Measurements from ENCODE around the gene KRTAP21-2. TPM values are rescaled to one million over a fixed set of nuclear protein-coding genes. Genes with fewer than 3 reads are reported as not detected.

The KRTAP21-2 gene
- total RNA-seq, 1 donor: not detected

DNA sequence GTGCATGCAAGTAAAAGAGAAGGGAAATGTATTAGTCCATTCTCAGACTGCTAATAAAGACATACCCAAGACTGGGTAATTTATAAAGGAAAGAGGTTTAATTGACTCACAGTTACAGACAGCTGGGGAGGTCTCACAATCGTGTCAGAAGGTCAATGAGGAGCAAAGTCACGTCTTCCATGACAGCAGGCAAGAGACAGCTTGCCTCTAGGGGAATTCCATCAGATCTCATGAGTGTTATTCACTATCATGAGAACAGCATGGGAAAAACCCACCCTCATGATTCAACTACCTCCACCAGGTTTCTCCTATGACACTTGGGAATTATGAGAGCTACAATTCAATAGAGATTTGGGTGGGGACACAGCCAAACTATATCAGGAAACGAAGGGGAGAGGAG lies 36.6 kb downstream of the KRTAP21-2 start:
- Histone ChIP-seq H4K20me1 (ENCODE audit: insufficient read depth, low read length) (no peaks in the 10 kb centered on the region), H3K79me2 (ENCODE audit: insufficient read depth, low read length) (no peaks in the 10 kb centered on the region), H2AFZ (ENCODE audit: low read length) (no peak overlapping the region), H3K27me3 (ENCODE audit: insufficient read depth, low read length) (no peaks in the 10 kb centered on the region), H3K9me3 (ENCODE audit: low read depth, low read length) (no peaks in the 10 kb centered on the region), H3K27ac (ENCODE audit: low read depth, low read length) (no peak overlapping the region), H3K4me1 (ENCODE audit: insufficient read depth, low read length) (no peaks in the 10 kb centered on the region), H3K36me3 (ENCODE audit: insufficient read depth, low read length) (no peaks in the 10 kb centered on the region), H3K4me2 (ENCODE audit: insufficient read depth, low read length) (no peak overlapping the region), H3K4me3 (ENCODE audit: insufficient read depth, low read length) (no peak overlapping the region)
- TF ChIP-seq, protein P1, sequence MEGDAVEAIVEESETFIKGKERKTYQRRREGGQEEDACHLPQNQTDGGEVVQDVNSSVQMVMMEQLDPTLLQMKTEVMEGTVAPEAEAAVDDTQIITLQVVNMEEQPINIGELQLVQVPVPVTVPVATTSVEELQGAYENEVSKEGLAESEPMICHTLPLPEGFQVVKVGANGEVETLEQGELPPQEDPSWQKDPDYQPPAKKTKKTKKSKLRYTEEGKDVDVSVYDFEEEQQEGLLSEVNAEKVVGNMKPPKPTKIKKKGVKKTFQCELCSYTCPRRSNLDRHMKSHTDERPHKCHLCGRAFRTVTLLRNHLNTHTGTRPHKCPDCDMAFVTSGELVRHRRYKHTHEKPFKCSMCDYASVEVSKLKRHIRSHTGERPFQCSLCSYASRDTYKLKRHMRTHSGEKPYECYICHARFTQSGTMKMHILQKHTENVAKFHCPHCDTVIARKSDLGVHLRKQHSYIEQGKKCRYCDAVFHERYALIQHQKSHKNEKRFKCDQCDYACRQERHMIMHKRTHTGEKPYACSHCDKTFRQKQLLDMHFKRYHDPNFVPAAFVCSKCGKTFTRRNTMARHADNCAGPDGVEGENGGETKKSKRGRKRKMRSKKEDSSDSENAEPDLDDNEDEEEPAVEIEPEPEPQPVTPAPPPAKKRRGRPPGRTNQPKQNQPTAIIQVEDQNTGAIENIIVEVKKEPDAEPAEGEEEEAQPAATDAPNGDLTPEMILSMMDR (IDR thresholded peaks at IDR 0.05; ENCODE audit: extremely low read depth, low read depth, low read length): no peak
- no peak for DNase-seq (ENCODE audit: insufficient read length, low spot score, missing footprints)

DNA sequence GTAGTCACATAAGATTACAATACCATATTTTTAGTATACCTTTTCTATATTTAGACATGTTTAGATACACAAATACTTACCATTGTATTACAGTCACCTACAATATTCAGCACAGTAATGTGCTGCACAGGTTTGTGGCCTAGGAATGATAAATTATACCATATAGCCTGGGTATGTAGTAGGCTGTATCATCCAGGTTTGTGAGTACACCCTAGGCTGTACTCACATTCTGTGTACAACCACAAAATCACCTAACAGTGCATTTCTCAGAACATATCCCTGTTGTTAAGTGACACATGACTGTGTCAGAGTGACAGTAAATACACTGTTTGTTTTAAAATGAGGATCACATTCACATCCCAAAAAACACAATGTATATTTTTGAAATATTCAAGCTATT lies 39.6 kb downstream of the KRTAP21-2 start:
- Histone ChIP-seq H2AFZ (ENCODE audit: low read length) (no peak overlapping the region), H3K9me3 (ENCODE audit: low read depth, low read length) (no peaks in the 10 kb centered on the region)
- DNase-seq (ENCODE audit: insufficient read length, low spot score, missing footprints): no peak

More for the DNA sequence above, 39.6 kb downstream of the KRTAP21-2 start:
- Histone ChIP-seq H3K79me2 (ENCODE audit: insufficient read depth, low read length) (no peaks in the 10 kb centered on the region), H3K27me3 (ENCODE audit: insufficient read depth, low read length) (no peaks in the 10 kb centered on the region), H3K4me1 (ENCODE audit: insufficient read depth, low read length) (no peaks in the 10 kb centered on the region), H3K27ac (ENCODE audit: low read depth, low read length) (no peak overlapping the region), H4K20me1 (ENCODE audit: insufficient read depth, low read length) (no peaks in the 10 kb centered on the region), H3K4me2 (ENCODE audit: insufficient read depth, low read length) (no peak overlapping the region), H3K4me3 (ENCODE audit: insufficient read depth, low read length) (no peak overlapping the region), H3K36me3 (ENCODE audit: insufficient read depth, low read length) (no peaks in the 10 kb centered on the region)
- TF ChIP-seq, protein P1 (IDR thresholded peaks at IDR 0.05; ENCODE audit: extremely low read depth, low read depth, low read length): no peak

Small RNA genes within 50 kb of the gene (small RNA-seq; reads per million reads assigned to genes)
- gene AP000244.1 (not detected), gene KRTAP21-3 (not detected)

Other genes with a start within 250 kb of the KRTAP21-2 start
- not detected in 2 replicates for gene KRTAP19-5, start 245.1 kb downstream of the KRTAP21-2 start, total RNA-seq
- gene KRTAP19-6, start 205.4 kb downstream of the KRTAP21-2 start, total RNA-seq: not detected in 2 replicates
- gene KRTAP19-7, start 185.9 kb downstream of the KRTAP21-2 start, total RNA-seq: not detected in 2 replicates
- not detected in 2 replicates for gene KRTAP22-2, start 156.9 kb downstream of the KRTAP21-2 start, total RNA-seq
- not detected in 2 replicates for gene KRTAP6-3, start 154.8 kb downstream of the KRTAP21-2 start, total RNA-seq
- not detected in 2 replicates for gene KRTAP6-2, start 148.4 kb downstream of the KRTAP21-2 start, total RNA-seq
- gene KRTAP22-1, start 146.2 kb downstream of the KRTAP21-2 start, total RNA-seq: not detected in 2 replicates
- not detected in 2 replicates for gene KRTAP6-1, start 133.3 kb downstream of the KRTAP21-2 start, total RNA-seq
- gene KRTAP20-1, start 130.8 kb downstream of the KRTAP21-2 start, total RNA-seq: not detected in 2 replicates
- not detected in 2 replicates for gene KRTAP20-4, start 126.6 kb downstream of the KRTAP21-2 start, total RNA-seq
- not detected in 2 replicates for gene KRTAP20-2, start 112.1 kb downstream of the KRTAP21-2 start, total RNA-seq
- not detected in 2 replicates for gene KRTAP20-3, start 104.4 kb downstream of the KRTAP21-2 start, total RNA-seq
- not detected in 2 replicates for gene KRTAP21-3, start 28.5 kb downstream of the KRTAP21-2 start, total RNA-seq
- gene KRTAP21-1, start 8.2 kb upstream of the KRTAP21-2 start, total RNA-seq: not detected in 2 replicates
- not detected in 2 replicates for gene KRTAP8-1, start 66.0 kb upstream of the KRTAP21-2 start, total RNA-seq
- gene KRTAP7-1, start 82.5 kb upstream of the KRTAP21-2 start, total RNA-seq: not detected in 2 replicates
- not detected in 2 replicates for gene KRTAP11-1, start 134.3 kb upstream of the KRTAP21-2 start, total RNA-seq